DOHH2 (cell line): ENCODE measurements around the gene CBFA2T2.

Experiments
- CTCF ChIP-seq: fragments of 200-600 bp; sonication (generic); IDR thresholded peaks from one replicate; pipeline ENCODE4 v1.5.1; 2014; ENCODE audit warnings: antibody characterized with exemption, mild to moderate bottlenecking, low read depth, low read length; ENCODE audit not compliant: poor library complexity, severe bottlenecking
- EZH2phosphoT487 ChIP-seq: fragments of 200-600 bp; sonication (generic); IDR thresholded peaks from 2 replicates; pipeline ENCODE4 v1.6.1; 2017; ENCODE audit warnings: borderline replicate concordance, mild to moderate bottlenecking, antibody characterized with exemption, low read length, moderate library complexity, mixed read lengths

DNA sequence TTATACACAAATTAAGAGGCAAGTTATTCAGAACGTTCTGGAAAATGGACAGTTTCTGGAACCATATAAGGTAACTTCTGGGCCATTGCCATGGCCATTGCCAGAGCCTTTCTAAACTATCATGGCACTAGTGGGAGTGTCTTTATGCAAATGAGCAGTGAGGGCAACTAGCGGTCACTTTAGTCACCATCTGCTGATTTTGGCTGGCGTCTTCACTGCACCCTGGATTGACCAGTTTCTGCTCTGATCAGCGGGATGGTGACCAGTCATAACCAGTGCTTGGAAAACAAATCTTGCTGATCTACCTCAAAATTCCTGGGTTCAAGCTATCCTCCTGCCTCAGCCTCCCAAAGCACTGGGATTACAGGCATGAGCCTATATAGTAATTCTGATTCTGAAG lies 39.0 kb upstream of the CBFA2T2 start:
- TF ChIP-seq CTCF (no peak), EZH2phosphoT487 (no peak)
